HG03139 (cell line): ENCODE measurements around the gene DARS1.

Source experiments
- ATAC-seq: cut with Tn5 transposase; IDR thresholded peaks from one replicate; pipeline ENCODE4 v1.9.1; 2021; ENCODE audit not compliant: unreplicated experiment

The DARS1 gene

GRCh38 chr2:136016427-136016826, 31.0 kb upstream of the DARS1 start:
- no peak for ATAC-seq

- no peak for ATAC-seq
Measured at GRCh38 chr2:136015699-136016098, 30.3 kb upstream of the DARS1 start.

DNA sequence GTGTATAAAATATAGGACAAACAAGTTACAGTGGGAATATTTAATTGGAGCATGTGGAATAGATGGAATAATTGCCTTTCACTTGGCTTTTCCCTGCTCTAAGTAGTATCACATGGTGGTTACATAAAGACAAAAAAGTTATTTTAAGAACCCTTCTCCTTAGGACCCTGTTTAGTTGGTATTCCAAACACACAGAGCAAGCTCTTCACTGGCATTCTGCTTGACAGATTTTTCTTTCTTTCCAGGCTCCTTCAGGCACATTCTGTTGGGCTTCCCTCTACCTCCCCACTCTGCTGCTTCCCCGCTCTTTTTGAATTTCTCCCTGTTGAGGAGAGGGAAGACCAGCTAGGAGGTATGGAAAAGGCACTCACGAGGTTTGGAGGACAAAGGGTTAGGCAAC, 29.0 kb upstream of the DARS1 start:
- ATAC-seq, result no peak

- no peak for ATAC-seq
Measured at GRCh38 chr2:136013955-136014354, 28.5 kb upstream of the DARS1 start.

DNA sequence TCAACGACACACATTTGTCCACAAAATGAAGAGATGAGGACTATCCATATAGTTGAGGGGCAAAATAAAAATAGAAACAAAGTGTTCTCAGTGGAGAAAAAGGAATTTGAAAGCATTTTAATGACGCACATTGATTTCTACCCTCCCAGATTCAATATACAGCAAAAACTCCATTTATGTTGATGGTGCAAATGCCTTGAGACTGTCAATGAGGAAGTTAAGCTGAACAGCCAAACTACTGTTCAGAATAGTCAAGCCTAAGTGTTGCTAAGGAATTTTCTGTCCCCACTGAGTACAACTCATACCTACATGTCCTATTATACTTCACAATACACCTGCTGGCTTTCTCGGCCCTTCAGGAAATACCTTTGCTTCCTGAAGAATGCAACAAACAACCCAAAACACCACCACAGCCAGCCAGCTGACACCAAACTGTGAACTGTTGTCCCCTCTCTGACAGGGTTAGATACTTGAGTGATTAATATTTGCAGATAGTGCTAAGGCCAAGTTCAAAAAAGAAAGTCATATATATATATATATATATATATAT, 27.8 kb upstream of the DARS1 start:
- ATAC-seq, result no peak

- no peak for ATAC-seq
Measured at GRCh38 chr2:136012315-136012714, 26.9 kb upstream of the DARS1 start.

DNA sequence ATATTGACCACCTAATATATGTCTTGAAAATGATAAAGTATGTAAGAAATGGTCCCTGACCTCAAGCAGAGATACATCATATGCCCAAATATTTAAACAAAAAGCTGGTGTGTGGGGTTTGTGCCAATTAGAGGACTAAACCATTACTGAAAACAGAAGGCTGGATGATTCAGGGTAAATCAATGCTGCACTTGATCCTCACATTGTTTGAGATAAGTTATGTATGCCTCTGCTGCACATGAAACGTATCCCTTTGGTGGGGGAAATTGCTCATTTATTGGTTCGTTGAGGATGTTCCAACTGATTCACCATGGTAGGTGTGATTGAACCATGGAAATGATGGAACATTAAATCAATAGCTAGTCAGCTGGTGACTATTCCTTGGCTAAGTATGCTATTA, 24.7 kb upstream of the DARS1 start:
- no peak for ATAC-seq

DNA sequence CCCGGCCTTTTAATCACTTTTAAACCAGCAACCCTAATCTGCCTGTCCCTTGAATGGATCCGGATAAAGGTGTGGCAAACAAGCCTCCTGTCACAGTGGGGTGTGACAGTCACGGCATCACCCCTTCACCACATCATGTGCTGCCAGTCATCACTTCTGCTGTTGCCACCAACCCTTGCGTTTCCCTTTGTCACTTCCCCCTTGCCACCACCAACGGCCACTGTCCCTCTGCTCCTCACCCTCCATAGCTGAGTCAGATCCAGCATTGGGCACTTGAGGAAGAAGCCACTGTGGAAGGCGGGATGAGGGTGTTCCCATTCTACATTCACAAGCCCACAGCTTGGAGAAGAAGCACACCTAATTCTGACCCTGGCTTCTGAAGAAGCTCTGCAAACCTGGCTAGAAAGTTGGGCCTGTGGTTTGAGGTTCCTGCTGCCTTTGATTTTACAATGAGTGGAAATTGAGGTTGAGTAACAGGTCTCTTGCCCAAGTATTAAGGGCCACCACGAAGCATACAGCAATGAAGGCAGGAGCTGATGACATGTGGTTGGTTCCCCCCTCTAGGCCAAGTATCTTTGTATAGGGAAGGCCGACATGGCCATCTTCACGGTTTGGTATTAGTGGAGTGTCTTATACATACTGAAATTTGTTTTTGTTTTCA, 22.9 kb upstream of the DARS1 start:
- ATAC-seq, result no peak

DNA sequence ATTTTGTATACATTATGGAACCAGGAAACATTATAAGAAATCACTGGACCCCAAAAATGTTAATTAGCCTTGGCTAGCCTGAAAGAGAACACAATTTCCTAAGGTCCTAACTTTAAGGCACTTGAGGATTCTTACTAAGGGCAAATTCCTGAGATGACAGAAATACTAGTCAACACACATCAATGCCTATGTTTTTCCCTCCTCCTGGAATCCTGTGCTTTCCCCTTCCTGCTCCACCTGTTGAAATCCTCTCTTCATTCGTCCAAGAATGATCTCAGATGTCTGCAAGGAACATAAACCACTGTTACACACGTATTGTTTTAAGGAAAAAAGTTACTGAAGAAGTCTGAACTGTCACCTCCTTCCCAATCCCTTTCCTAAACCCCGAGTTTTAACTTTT, 21.2 kb upstream of the DARS1 start:
- ATAC-seq, result no peak

- ATAC-seq, result peak; percentile 56
Measured at GRCh38 chr2:136005462-136006196, 20.2 kb upstream of the DARS1 start.

DNA sequence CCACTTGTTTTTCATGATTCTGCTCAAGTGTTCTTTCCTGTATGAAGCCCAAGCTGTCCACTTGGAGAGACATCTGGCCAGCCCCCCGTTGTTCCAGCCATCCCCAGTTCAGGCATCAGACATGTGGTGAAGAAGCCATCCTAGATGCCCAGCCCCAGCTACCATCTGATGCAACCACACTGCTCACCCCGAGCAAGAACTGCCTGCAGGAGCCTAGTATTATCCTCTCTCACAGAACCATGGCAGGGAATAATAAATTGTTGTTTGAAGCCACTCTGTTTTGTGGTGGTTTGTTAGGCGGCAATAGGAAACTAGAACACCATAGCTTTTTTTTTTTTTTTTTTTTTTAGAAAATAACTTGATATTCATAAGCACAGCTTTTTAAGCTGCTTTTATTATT, 19.5 kb upstream of the DARS1 start:
- ATAC-seq, result no peak

- ATAC-seq, result no peak
Measured at GRCh38 chr2:136001131-136001530, 15.7 kb upstream of the DARS1 start.

- no peak for ATAC-seq
Measured at GRCh38 chr2:136000502-136000901, 15.1 kb upstream of the DARS1 start.

DNA sequence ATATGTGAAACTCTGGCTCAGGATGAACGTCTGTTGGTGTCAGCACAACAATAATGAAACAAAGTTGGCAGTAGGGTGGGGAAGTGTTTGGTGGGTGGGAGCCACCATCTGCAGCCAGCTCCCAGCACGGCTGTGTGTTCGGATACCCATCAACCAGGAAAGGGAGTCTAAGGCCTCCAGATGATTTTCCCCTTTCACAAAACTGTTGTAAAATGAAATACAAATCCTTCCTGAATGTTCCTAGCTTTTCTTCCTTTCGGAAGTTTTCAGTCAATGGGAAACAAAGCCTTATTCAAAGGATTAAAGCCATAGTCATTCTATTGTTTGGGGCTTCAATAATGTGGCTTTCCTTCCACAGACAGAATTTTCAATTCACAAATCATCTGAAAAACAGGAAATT, 14.5 kb upstream of the DARS1 start:
- no peak for ATAC-seq

- ATAC-seq, result no peak
Measured at GRCh38 chr2:135998879-135999278, 13.5 kb upstream of the DARS1 start.

DNA sequence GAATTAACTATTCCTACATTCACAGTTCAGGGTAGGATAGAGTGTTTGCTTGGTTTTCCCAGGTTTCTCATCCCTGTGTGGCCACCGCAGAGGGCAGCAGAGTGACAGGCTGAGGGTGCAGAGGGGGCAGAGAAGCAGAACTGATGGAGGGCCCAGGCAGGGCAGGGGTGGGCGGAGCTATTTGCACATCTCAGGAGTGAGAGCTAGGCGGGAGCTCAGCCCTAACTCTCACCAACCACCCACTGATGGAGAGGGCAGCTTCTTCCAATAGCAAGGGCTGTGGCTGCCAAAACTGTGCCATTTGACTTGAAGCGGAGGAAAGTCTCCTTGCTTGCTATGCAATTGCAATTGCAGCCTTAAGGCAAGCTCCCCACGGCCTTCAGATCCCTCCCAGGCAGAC, 12.0 kb upstream of the DARS1 start:
- no peak for ATAC-seq

DNA sequence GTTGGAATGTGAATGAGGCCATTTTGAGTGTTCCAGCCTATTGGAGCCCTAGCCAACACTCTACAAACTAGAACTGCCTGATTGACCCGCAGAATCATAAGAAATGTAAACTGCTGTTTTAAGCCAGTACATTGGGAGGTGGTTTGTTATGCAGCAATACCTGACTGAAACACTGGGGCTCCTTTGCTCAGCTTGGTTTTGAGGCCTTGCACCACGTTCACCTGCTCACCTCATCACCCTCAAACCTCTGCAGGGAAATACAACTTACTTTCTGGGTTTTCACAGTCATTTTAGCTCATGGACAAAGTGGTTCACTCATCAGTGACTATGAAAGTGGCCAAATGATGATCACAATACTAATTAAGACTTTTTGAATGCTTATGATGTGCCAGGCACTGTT, 10.9 kb upstream of the DARS1 start:
- no peak for ATAC-seq

DNA sequence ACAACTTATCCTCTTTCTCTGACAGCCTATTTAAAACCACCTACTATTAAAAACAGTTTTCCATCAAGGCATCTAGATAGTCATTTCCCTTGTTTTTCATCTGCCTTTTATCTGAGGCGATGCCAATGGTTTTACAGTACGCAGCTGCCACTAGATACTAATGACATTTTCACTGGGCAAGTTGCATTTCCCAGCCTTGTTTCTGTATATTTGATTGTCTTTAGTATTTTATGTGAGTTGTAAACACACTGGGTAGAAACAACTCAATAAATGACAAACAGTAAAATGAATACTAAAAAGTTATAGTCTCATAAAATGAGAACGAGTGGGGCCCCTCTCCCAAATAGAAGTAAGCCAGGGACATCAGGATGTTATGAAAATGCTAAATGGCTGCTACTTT, 8.9 kb upstream of the DARS1 start:
- ATAC-seq, result no peak

- ATAC-seq, result no peak
Measured at GRCh38 chr2:135993421-135993820, 8.0 kb upstream of the DARS1 start.

DNA sequence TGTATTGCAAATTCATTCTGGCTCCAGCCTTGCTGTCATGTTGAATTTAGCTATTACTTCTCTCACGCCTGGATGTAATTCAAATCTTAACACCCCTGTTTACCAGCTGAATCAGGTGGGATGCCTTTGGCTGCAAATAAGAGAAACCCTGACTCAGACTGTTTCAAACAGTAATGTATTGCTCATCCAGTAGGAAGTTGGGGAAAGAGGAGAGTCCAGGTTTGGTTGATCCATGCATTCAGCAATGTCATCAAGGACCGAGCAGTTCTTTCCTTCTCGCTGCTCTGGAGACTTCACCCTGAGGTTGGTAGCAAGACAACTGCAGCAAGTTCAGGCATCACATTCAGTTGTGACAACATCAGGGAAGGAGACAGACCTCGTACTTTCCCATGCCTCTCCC, 6.4 kb upstream of the DARS1 start:
- no peak for ATAC-seq

- no peak for ATAC-seq
Measured at GRCh38 chr2:135987441-135987840, 2.0 kb upstream of the DARS1 start.

DNA sequence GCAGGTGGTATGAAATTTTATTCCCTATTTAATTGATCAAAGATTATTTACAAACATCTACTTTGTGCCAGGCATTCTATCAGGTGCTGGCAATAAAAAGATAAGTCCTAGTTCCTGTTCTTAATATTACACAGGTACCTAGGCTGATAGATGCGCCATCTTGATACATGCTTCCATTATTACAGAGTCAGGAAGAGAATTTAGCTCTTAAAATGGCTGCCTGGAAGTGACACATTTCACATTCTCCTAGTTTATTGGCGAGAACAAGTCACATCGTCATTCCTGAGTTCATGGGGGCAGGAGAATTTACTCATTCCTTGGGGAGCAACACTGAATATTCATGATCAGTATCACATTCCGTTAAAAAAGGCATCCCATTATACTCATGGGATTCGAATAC, 1.1 kb upstream of the DARS1 start:
- no peak for ATAC-seq
